ENCODE measurements around the gene ZNF521. TPM values are rescaled to one million over a fixed set of nuclear protein-coding genes. Genes with fewer than 3 reads are reported as not detected.
A peak's percentile ranks its signal among the peaks of the same experiment; 100 is the strongest.

ZNF521 gene
- polyA plus RNA-seq (2013): 65.9 TPM

- WGBS (ENCODE audit: insufficient coverage): 0% methylated on average over 42 of the region's 91 CpGs
- Histone ChIP-seq H3K9me3 (ENCODE audit: control extremely low read depth in 1 of 5, control insufficient read depth in 4 of 5, insufficient read depth in 2 of 5, low read depth in 1 of 5, low read length in 4 of 5) (no peaks in the 10 kb centered on the region), H3K36me3 (ENCODE audit: control insufficient read depth in 4 of 4, insufficient read depth in 4 of 4, low read length in 3 of 4) (no peaks in the 10 kb centered on the region), H3K27me3 (replicated peaks in 2 of 5; ENCODE audit: control insufficient read depth in 4 of 5, insufficient read depth in 5 of 5, low read length in 4 of 5) (no peaks in the 10 kb centered on the region), H3K4me1 (ENCODE audit: control extremely low read depth in 1 of 4, control insufficient read depth in 4 of 4, insufficient read depth in 4 of 4, low read length in 3 of 4) (peaks cover 6 to 31% (median 17%) of the 10 kb centered on the region in 4 experiments), H3K4me3 (ENCODE audit: control insufficient read depth in 1 of 7, extremely low read depth in 1 of 7, insufficient read depth in 4 of 7, low read depth in 2 of 7, low read length in 6 of 7) (peak within 1 kb of the TSS; percentile 67 to 98 (median 91)), H3K27ac (ENCODE audit: insufficient read depth in 1 of 2, low read depth in 1 of 2, low read length in 2 of 2, poor library complexity in 1 of 2, severe bottlenecking in 2 of 2) (peak within 1 kb of the TSS; percentile 89 to 92)
- DNase-seq: peak; percentile 95 to 99 (median 98)
- POLR2A ChIA-PET: interaction anchor here (0.6 to 5.3 kb wide), 3 partner anchors 52 to 188 kb away, joined by 3 to 29 read pairs (median 4); no protein-coding TSS in a partner anchor
- CTCF ChIA-PET: interaction anchor here (0.7 to 1.7 kb wide), 9 partner anchors 13 to 473 kb away, joined by 3 to 7 read pairs (median 4); no protein-coding TSS in a partner anchor
Measured at GRCh38 chr18:25351777-25352628, at the start of gene ZNF521. Gene ZNF521, minus strand, starts transcription at chr18:25352166. Its CDS starts 1,220 bp downstream, at chr18:25350946.

- ChIA-PET POLR2A (no interaction called here), CTCF (no interaction called here)
- no peak overlapping the region for H3K27ac ChIP-seq (ENCODE audit: insufficient read depth in 1 of 2, low read depth in 1 of 2, low read length in 2 of 2, poor library complexity in 1 of 2, severe bottlenecking in 2 of 2)
- H3K27me3 ChIP-seq (replicated peaks in 2 of 5; ENCODE audit: control insufficient read depth in 4 of 5, insufficient read depth in 5 of 5, low read length in 4 of 5): no peaks in the 10 kb centered on the region
- H3K36me3 ChIP-seq (ENCODE audit: control insufficient read depth in 4 of 4, insufficient read depth in 4 of 4, low read length in 3 of 4): no peaks in the 10 kb centered on the region
- no peaks in the 10 kb centered on the region for H3K4me1 ChIP-seq (ENCODE audit: control extremely low read depth in 1 of 4, control insufficient read depth in 4 of 4, insufficient read depth in 4 of 4, low read length in 3 of 4)
- no peak for DNase-seq
- H3K9me3 ChIP-seq (ENCODE audit: control extremely low read depth in 1 of 5, control insufficient read depth in 4 of 5, insufficient read depth in 2 of 5, low read depth in 1 of 5, low read length in 4 of 5): peaks cover 0 to 2% (median 0%) of the 10 kb centered on the region in 5 experiments
- no peak overlapping the region for H3K4me3 ChIP-seq (ENCODE audit: control insufficient read depth in 1 of 7, extremely low read depth in 1 of 7, insufficient read depth in 4 of 7, low read depth in 2 of 7, low read length in 6 of 7)
Measured at GRCh38 chr18:25399554-25399953, 47.6 kb upstream of the ZNF521 start.

- ChIA-PET CTCF (no interaction called here), POLR2A (no interaction called here)
- DNase-seq: no peak
- peaks cover 0 to 5% (median 0%) of the 10 kb centered on the region in 5 experiments for H3K9me3 ChIP-seq (ENCODE audit: control extremely low read depth in 1 of 5, control insufficient read depth in 4 of 5, insufficient read depth in 2 of 5, low read depth in 1 of 5, low read length in 4 of 5)
- H3K4me1 ChIP-seq (ENCODE audit: control extremely low read depth in 1 of 4, control insufficient read depth in 4 of 4, insufficient read depth in 4 of 4, low read length in 3 of 4): no peaks in the 10 kb centered on the region
- no peaks in the 10 kb centered on the region for H3K27me3 ChIP-seq (replicated peaks in 2 of 5; ENCODE audit: control insufficient read depth in 4 of 5, insufficient read depth in 5 of 5, low read length in 4 of 5)
- no peak overlapping the region for H3K4me3 ChIP-seq (ENCODE audit: control insufficient read depth in 1 of 7, extremely low read depth in 1 of 7, insufficient read depth in 4 of 7, low read depth in 2 of 7, low read length in 6 of 7)
- H3K36me3 ChIP-seq (ENCODE audit: control insufficient read depth in 4 of 4, insufficient read depth in 4 of 4, low read length in 3 of 4): no peaks in the 10 kb centered on the region
- H3K27ac ChIP-seq (ENCODE audit: insufficient read depth in 1 of 2, low read depth in 1 of 2, low read length in 2 of 2, poor library complexity in 1 of 2, severe bottlenecking in 2 of 2): no peak overlapping the region
Measured at GRCh38 chr18:25392192-25392591, 40.2 kb upstream of the ZNF521 start.

GRCh38 chr18:25373432-25374179 lies 21.6 kb upstream of the ZNF521 start:
- WGBS (ENCODE audit: insufficient coverage): 100% methylated on average over 1 of the region's 2 CpGs

GRCh38 chr18:25370391-25370790 lies 18.4 kb upstream of the ZNF521 start:
- CTCF ChIA-PET: no interaction called here
- no peaks in the 10 kb centered on the region for H3K4me1 ChIP-seq (ENCODE audit: control extremely low read depth in 1 of 4, control insufficient read depth in 4 of 4, insufficient read depth in 4 of 4, low read length in 3 of 4)
- POLR2A ChIA-PET: no interaction called here
- H3K9me3 ChIP-seq (ENCODE audit: control extremely low read depth in 1 of 5, control insufficient read depth in 4 of 5, insufficient read depth in 2 of 5, low read depth in 1 of 5, low read length in 4 of 5): no peaks in the 10 kb centered on the region
- WGBS (ENCODE audit: insufficient coverage): 97% methylated on average over 4 of the region's 5 CpGs
- DNase-seq: no peak
- no peak overlapping the region for H3K4me3 ChIP-seq (ENCODE audit: control insufficient read depth in 1 of 7, extremely low read depth in 1 of 7, insufficient read depth in 4 of 7, low read depth in 2 of 7, low read length in 6 of 7)
- H3K27me3 ChIP-seq (replicated peaks in 2 of 5; ENCODE audit: control insufficient read depth in 4 of 5, insufficient read depth in 5 of 5, low read length in 4 of 5): no peaks in the 10 kb centered on the region
- no peak overlapping the region for H3K27ac ChIP-seq (ENCODE audit: insufficient read depth in 1 of 2, low read depth in 1 of 2, low read length in 2 of 2, poor library complexity in 1 of 2, severe bottlenecking in 2 of 2)
- no peaks in the 10 kb centered on the region for H3K36me3 ChIP-seq (ENCODE audit: control insufficient read depth in 4 of 4, insufficient read depth in 4 of 4, low read length in 3 of 4)

More at GRCh38 chr18:25373432-25374179, 21.6 kb upstream of the ZNF521 start:
- CTCF ChIA-PET: no interaction called here
- Histone ChIP-seq H3K4me3 (ENCODE audit: control insufficient read depth in 1 of 7, extremely low read depth in 1 of 7, insufficient read depth in 4 of 7, low read depth in 2 of 7, low read length in 6 of 7) (no peak overlapping the region), H3K27me3 (replicated peaks in 2 of 5; ENCODE audit: control insufficient read depth in 4 of 5, insufficient read depth in 5 of 5, low read length in 4 of 5) (no peaks in the 10 kb centered on the region), H3K4me1 (ENCODE audit: control extremely low read depth in 1 of 4, control insufficient read depth in 4 of 4, insufficient read depth in 4 of 4, low read length in 3 of 4) (no peaks in the 10 kb centered on the region), H3K36me3 (ENCODE audit: control insufficient read depth in 4 of 4, insufficient read depth in 4 of 4, low read length in 3 of 4) (no peaks in the 10 kb centered on the region), H3K9me3 (ENCODE audit: control extremely low read depth in 1 of 5, control insufficient read depth in 4 of 5, insufficient read depth in 2 of 5, low read depth in 1 of 5, low read length in 4 of 5) (no peaks in the 10 kb centered on the region), H3K27ac (ENCODE audit: insufficient read depth in 1 of 2, low read depth in 1 of 2, low read length in 2 of 2, poor library complexity in 1 of 2, severe bottlenecking in 2 of 2) (no peak overlapping the region)
- no peak for DNase-seq
- POLR2A ChIA-PET: no interaction called here

- Histone ChIP-seq H3K4me3 (ENCODE audit: control insufficient read depth in 1 of 7, extremely low read depth in 1 of 7, insufficient read depth in 4 of 7, low read depth in 2 of 7, low read length in 6 of 7) (no peak overlapping the region), H3K4me1 (ENCODE audit: control extremely low read depth in 1 of 4, control insufficient read depth in 4 of 4, insufficient read depth in 4 of 4, low read length in 3 of 4) (no peaks in the 10 kb centered on the region), H3K36me3 (ENCODE audit: control insufficient read depth in 4 of 4, insufficient read depth in 4 of 4, low read length in 3 of 4) (no peaks in the 10 kb centered on the region), H3K27me3 (replicated peaks in 2 of 5; ENCODE audit: control insufficient read depth in 4 of 5, insufficient read depth in 5 of 5, low read length in 4 of 5) (no peaks in the 10 kb centered on the region), H3K9me3 (ENCODE audit: control extremely low read depth in 1 of 5, control insufficient read depth in 4 of 5, insufficient read depth in 2 of 5, low read depth in 1 of 5, low read length in 4 of 5) (peaks cover 0 to 3% (median 0%) of the 10 kb centered on the region in 5 experiments), H3K27ac (ENCODE audit: insufficient read depth in 1 of 2, low read depth in 1 of 2, low read length in 2 of 2, poor library complexity in 1 of 2, severe bottlenecking in 2 of 2) (no peak overlapping the region)
- DNase-seq: no peak
- ChIA-PET CTCF (interaction anchor here (1.2 kb wide), 1 partner anchor 12 kb away, joined by 7 read pairs; no protein-coding TSS in a partner anchor), POLR2A (no interaction called here)
- 96% methylated on average over 2 of the region's 3 CpGs for WGBS (ENCODE audit: insufficient coverage)
Measured at GRCh38 chr18:25365242-25365641, 13.3 kb upstream of the ZNF521 start.

GRCh38 chr18:25364732-25365131 lies 12.8 kb upstream of the ZNF521 start:
- Histone ChIP-seq H3K4me1 (ENCODE audit: control extremely low read depth in 1 of 4, control insufficient read depth in 4 of 4, insufficient read depth in 4 of 4, low read length in 3 of 4) (no peaks in the 10 kb centered on the region), H3K27ac (ENCODE audit: insufficient read depth in 1 of 2, low read depth in 1 of 2, low read length in 2 of 2, poor library complexity in 1 of 2, severe bottlenecking in 2 of 2) (no peak overlapping the region), H3K36me3 (ENCODE audit: control insufficient read depth in 4 of 4, insufficient read depth in 4 of 4, low read length in 3 of 4) (no peaks in the 10 kb centered on the region), H3K9me3 (ENCODE audit: control extremely low read depth in 1 of 5, control insufficient read depth in 4 of 5, insufficient read depth in 2 of 5, low read depth in 1 of 5, low read length in 4 of 5) (peaks cover 0 to 3% (median 0%) of the 10 kb centered on the region in 5 experiments), H3K27me3 (replicated peaks in 2 of 5; ENCODE audit: control insufficient read depth in 4 of 5, insufficient read depth in 5 of 5, low read length in 4 of 5) (no peaks in the 10 kb centered on the region), H3K4me3 (ENCODE audit: control insufficient read depth in 1 of 7, extremely low read depth in 1 of 7, insufficient read depth in 4 of 7, low read depth in 2 of 7, low read length in 6 of 7) (no peak overlapping the region)
- CTCF ChIA-PET: interaction anchor here (1.0 to 1.2 kb wide), 2 partner anchors 10 to 12 kb away, joined by 3 to 7 read pairs; no protein-coding TSS in a partner anchor
- POLR2A ChIA-PET: no interaction called here
- DNase-seq: no peak
